ENCODE results near the gene SLC36A2.

SLC36A2 gene

DNA sequence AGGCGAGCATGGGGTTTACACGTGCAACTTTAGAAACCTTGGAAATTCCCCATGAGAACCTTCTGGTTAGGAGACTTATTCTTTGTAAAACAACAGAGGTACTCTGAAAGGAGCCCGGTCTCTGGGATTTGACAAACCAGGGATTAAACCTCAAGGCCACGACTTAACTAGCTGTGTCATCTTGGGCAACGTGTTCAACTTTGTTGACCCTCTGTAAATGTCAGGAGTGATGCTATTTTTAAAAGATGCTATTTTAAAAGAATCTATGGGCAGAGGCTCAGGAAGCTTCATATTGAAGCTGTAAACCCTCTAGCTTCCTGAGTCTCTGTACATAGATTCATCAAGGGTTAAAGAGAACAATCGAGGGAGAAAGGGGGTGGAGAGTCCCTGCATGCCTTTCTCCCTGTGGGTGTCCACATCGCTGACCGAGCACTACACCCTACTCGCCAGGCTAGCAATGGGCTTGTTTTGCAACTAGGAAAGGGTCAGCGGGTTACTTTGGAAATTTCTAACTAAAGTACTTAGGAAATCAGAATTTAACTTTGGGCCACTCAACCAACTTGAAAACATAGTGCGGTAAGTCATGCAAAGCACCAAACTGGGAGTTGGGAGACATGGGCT is 2.1 kb downstream of the SLC36A2 start:
- Histone ChIP-seq H3K27me3 (ENCODE audit: insufficient read depth, low read depth, severe bottlenecking) (peaks cover 7% of the 10 kb centered on the region), H3K9me3 (ENCODE audit: severe bottlenecking) (no peaks in the 10 kb centered on the region), H3K27ac (no peak overlapping the region), H3K36me3 (no peaks in the 10 kb centered on the region), H3K4me3 (ENCODE audit: low read depth, low read length) (no peak overlapping the region)
- no peak for DNase-seq
- TF ChIP-seq, protein P1, sequence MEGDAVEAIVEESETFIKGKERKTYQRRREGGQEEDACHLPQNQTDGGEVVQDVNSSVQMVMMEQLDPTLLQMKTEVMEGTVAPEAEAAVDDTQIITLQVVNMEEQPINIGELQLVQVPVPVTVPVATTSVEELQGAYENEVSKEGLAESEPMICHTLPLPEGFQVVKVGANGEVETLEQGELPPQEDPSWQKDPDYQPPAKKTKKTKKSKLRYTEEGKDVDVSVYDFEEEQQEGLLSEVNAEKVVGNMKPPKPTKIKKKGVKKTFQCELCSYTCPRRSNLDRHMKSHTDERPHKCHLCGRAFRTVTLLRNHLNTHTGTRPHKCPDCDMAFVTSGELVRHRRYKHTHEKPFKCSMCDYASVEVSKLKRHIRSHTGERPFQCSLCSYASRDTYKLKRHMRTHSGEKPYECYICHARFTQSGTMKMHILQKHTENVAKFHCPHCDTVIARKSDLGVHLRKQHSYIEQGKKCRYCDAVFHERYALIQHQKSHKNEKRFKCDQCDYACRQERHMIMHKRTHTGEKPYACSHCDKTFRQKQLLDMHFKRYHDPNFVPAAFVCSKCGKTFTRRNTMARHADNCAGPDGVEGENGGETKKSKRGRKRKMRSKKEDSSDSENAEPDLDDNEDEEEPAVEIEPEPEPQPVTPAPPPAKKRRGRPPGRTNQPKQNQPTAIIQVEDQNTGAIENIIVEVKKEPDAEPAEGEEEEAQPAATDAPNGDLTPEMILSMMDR (IDR thresholded peaks at IDR 0.05; ENCODE audit: low read depth, low read length) = no peak

DNA sequence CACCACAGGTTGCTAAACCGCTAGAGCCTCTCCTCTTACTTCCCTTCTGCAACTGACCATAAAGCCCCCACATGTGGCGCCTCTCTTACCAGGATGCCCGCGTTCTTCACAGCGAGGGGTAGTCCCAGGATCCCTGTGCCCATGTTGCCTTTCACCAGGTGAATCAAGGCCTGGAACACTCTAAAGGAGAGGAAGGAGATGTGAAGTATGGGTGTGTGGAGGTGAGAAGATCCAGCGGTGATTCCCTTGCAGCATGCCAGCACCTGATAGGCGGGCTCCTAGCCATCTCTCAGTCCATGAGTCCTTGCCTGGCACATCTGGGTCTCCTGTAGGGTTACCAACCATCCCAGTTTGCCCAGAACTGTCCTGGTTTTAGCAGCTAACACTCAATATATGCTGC is 3.3 kb downstream of the SLC36A2 start:
- H3K36me3 ChIP-seq = no peaks in the 10 kb centered on the region
- H3K27ac ChIP-seq = no peak overlapping the region
- TF ChIP-seq, protein P1 (IDR thresholded peaks at IDR 0.05; ENCODE audit: low read depth, low read length) = no peak
- H3K4me3 ChIP-seq (ENCODE audit: low read depth, low read length) = no peak overlapping the region
- H3K9me3 ChIP-seq (ENCODE audit: severe bottlenecking) = no peaks in the 10 kb centered on the region
- peaks cover 11% of the 10 kb centered on the region for H3K27me3 ChIP-seq (ENCODE audit: insufficient read depth, low read depth, severe bottlenecking)
- no peak for DNase-seq

DNA sequence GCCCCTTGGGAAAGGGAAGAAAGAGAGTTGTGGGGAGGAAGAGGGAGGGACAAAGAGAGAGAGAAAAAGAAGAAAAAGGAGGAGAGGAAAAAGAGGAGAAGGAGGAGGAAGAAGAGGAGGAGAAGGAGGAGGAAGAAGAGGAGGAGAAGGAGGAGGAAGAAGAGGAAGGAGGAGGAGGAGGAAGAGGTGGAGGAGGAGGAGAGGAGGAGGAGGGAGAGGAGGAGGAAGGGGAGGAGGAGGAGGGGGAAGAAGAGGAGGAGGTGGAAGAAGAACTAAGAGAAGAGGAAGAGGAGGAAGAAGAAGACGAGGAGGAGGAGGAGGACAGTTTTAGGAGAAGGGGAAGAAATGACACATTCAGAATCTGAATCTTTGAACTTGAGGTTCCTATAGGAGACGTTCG is 7.4 kb downstream of the SLC36A2 start:
- no peaks in the 10 kb centered on the region for H3K36me3 ChIP-seq
- no peak for DNase-seq
- H3K9me3 ChIP-seq (ENCODE audit: severe bottlenecking) = no peaks in the 10 kb centered on the region
- H3K27me3 ChIP-seq (ENCODE audit: insufficient read depth, low read depth, severe bottlenecking) = peaks cover 4% of the 10 kb centered on the region
- H3K27ac ChIP-seq = no peak overlapping the region
- no peak overlapping the region for H3K4me3 ChIP-seq (ENCODE audit: low read depth, low read length)
- TF ChIP-seq, protein P1 (IDR thresholded peaks at IDR 0.05; ENCODE audit: low read depth, low read length) = no peak

DNA sequence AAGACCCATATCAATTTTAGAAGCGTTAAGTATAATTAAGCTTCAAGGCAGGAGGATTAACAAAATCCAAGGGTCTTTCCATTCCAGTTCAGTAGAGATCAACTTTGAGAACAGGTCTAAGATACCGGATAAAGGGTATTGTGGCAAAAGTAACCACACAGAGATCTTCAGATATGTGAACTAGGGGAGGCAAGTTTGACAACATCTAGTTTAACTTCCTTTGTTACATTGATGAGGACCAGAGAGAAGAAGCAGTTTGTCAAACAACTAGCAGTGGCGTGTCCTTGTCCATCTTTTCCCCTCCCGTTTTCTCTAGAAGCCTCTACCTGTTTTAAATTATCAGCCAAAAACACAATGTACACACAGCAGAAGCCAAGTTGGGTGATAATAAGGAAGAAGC is 8.6 kb downstream of the SLC36A2 start:
- no peak for DNase-seq
- H3K36me3 ChIP-seq = no peaks in the 10 kb centered on the region
- H3K27ac ChIP-seq = no peak overlapping the region
- H3K4me3 ChIP-seq (ENCODE audit: low read depth, low read length) = no peak overlapping the region
- peaks cover 4% of the 10 kb centered on the region for H3K27me3 ChIP-seq (ENCODE audit: insufficient read depth, low read depth, severe bottlenecking)
- no peaks in the 10 kb centered on the region for H3K9me3 ChIP-seq (ENCODE audit: severe bottlenecking)
- TF ChIP-seq, protein P1 (IDR thresholded peaks at IDR 0.05; ENCODE audit: low read depth, low read length) = no peak

DNA sequence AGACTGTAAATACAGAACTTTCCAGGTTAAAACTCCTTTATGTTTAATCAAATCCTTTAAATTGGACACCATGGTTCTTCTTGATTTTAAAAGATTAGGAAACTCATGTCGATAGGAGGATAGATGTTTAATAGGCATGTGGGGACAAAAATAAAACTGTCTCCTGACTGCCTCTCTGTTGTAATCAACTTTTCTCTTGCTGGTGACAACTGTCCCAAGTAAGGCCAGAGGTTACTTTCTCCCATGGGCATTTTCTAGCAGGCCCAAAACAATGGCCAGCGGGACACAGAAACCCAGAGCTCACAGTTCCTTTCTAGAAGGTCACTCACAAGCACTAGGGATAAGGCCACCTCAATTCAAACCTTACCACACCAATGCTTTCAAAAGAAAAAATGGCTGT is 14.5 kb downstream of the SLC36A2 start:
- Histone ChIP-seq H3K27ac (no peak overlapping the region), H3K4me3 (ENCODE audit: low read depth, low read length) (no peak overlapping the region), H3K36me3 (no peaks in the 10 kb centered on the region), H3K9me3 (ENCODE audit: severe bottlenecking) (no peaks in the 10 kb centered on the region), H3K27me3 (ENCODE audit: insufficient read depth, low read depth, severe bottlenecking) (peaks cover 3% of the 10 kb centered on the region)
- no peak for DNase-seq
- TF ChIP-seq, protein P1 (IDR thresholded peaks at IDR 0.05; ENCODE audit: low read depth, low read length) = no peak

DNA sequence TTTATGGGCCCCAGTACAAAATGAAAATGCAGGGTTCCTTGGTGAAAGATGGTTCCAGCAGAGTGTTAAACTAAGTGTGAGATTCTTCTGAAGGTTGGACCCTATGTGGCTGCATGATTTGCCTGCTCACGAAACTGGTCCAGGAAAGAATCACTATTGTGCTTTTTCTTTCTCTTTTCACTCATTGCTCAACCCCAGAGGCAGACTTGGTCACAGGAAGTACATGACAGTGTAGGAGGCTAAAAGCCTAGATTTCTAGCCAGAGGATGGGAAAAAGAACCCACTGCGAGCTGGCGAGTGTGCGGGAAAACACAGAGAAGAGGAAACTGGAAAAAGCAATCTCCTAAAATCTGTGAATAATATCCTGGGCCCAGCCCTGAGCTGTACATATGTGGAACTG is 18.6 kb downstream of the SLC36A2 start:
- TF ChIP-seq, protein P1 (IDR thresholded peaks at IDR 0.05; ENCODE audit: low read depth, low read length) = no peak
- no peak for DNase-seq
- peaks cover 3% of the 10 kb centered on the region for H3K27me3 ChIP-seq (ENCODE audit: insufficient read depth, low read depth, severe bottlenecking)
- H3K36me3 ChIP-seq = no peaks in the 10 kb centered on the region
- H3K9me3 ChIP-seq (ENCODE audit: severe bottlenecking) = no peaks in the 10 kb centered on the region
- H3K27ac ChIP-seq = no peak overlapping the region
- no peak overlapping the region for H3K4me3 ChIP-seq (ENCODE audit: low read depth, low read length)

Measured in WERI-Rb-1 (cell line).